Activated CD8-positive, alpha-beta memory T cell treated with anti-CD3 and anti-CD28 coated beads, Interleukin-2, amount 50 U/mL, for 24 hours (primary cell): ENCODE data around the gene PTTG1.

Experiments
- DNase-seq: peaks from one replicate; pipeline ENCODE4 v3.0.0-alpha.2; 2020; ENCODE audit errors: extremely low read depth

The PTTG1 gene

DNA sequence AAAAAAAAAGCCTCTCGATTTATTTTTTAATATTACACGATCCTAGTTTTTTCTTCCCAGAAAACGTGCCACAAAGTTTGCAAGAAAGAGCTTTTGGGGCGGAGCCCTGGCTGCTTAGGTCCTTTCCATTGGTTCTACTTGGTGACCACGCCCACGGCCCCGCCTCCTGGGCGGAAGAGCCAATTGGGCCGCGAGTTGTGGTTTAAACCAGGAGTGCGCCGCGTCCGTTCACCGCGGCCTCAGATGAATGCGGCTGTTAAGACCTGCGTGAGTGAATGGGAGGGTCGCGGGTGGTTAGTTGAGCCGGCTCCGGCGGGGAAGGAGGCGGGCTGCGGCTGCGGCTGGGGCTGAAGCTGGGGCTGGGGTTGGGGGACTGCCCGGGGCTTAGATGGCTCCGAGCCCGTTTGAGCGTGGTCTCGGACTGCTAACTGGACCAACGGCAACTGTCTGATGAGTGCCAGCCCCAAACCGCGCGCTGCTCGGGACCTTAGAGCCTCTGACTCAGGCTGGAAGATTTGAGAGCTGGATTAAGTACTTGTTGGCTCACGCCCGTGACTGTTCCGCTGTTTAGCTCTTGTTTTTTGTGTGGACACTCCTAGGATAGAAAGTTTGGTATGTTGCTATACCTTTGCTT is at the start of gene PTTG1:
TSS of gene PTTG1 (plus strand) at position 231 of the 634 bp plus-strand sequence. CDS start 458 bp downstream, outside the sequence.
- peak; percentile 71 for DNase-seq

DNA sequence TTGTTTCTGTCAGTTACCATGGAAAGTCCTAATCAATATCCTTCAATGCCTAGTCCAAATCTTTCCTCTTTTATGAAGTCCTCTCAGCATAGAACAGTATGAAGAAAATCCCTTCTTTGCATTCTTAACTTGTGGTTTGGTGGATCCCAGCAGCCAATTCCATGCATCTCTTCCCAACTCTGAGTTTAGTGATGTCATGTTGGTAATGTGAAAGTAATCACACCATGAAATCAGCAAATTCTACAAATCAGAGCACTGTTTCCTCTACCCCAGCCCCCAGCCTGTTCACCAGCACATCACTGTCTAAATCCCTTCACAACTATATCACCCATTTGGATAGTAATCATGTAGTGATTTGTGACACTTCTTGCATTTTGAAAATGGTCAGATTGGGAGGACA is 46.5 kb upstream of the PTTG1 start:
- no peak for DNase-seq

DNA sequence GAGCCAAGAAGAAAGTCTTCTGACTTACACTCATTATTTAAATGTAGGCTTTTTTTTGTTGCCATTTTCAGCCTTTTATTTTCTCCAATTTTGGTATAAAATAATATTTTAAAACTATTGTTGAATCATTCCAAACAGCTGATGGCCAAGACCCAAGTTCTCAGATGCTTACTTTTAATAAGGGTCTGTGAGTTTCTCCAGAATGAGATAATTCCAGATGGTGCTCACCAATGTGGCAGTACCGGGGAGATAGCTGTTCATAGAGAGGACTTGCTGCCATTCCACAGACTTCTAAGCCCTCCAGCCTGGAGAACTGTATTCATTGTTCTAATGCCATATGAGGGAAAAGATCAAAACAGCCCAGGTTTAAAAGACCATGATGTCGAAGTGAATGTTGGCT is 46.0 kb upstream of the PTTG1 start:
- DNase-seq: no peak

DNA sequence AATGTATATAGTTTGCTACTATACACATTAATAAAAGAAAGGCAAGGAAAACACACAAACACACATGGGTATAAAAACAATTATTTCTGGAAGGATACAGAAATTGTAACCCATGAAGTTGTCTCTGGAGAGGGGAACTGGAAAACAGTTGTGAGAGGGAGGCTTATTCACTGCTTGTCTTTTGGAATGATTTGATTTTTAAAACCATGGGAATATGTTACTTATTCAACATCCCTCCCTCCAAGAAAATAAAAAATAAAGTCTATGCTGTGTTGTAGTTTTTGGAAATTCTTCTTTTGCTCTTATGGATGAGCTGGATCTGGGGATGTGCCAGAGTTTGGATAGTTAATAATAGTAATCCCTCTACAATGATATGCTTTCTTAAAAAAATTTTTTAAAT is 45.2 kb upstream of the PTTG1 start:
- DNase-seq: no peak

DNA sequence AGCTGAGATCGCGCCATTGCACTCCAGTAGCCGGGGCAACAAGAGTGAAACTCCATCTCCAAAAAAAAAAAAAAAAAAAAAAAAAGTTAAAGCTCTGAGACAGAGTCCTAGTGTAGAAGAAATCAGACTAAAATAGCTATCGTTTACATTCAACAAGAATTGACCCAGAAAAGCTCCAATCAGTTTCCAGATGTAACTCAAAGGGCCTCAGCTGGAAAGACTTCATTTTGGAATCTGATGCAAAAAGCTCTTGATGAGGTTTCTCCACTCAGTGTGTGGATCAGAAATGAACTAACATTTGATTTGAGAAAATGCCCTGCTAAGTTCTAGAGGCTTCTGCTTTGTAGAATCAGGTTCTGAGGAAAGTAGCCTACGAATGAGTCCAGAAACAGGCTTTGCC is 44.0 kb upstream of the PTTG1 start:
- DNase-seq: no peak

DNA sequence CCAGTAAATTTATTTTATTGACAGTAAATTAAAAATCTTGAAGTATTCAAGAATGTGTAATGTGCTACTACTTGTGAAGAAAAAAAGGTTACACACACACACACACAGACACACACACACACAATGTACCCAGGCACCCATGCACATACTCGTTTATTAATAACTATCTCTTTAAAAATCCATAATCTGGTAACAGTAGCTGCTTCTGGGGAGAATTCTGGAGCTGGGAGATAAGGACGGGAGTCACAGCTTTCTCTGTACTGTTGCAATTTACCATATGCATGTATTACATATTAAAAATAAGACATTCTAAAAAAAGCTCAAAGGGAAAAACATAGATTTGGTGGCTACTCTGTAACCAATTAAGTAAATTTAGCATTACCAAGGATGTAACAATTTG is 43.3 kb upstream of the PTTG1 start:
- DNase-seq: no peak

DNA sequence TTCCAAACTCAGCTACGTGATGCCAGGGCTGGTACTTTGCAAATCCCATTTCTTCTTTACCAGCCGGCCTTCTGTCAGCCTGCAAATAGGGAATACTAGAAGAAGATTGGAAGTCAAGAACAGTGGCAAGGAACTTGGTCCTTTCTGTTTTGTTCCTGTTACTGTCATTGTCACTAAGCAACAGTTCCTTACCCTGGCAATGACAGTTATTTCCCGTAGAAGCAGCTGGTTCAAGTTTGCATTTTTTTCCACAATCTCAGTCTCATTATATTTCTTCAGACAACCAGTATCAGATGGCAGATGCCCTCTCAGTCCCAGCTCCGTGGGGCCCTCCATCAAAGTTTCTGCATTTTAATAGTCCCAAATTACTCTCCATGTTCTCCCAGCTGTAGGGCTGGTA is 42.1 kb upstream of the PTTG1 start:
- no peak for DNase-seq

DNA sequence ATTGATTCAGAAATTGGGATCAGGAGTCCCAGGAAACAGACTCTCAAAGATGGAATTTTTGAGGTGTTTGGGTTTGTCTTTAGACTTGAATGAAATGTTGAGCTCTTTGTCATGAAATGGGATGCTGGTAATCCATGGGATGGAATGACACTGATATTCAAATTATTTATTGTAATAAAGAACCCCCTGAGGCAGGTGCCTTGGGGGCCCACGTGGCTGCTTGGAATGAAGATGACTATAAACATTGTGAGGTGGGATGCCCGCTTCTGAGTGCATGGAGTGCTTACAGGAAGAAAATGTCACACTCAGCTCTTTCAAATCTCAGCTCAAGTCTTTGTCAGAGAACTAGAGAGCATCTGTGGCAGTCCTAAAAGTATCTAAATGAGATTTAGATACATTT is 41.6 kb upstream of the PTTG1 start:
- no peak for DNase-seq

DNA sequence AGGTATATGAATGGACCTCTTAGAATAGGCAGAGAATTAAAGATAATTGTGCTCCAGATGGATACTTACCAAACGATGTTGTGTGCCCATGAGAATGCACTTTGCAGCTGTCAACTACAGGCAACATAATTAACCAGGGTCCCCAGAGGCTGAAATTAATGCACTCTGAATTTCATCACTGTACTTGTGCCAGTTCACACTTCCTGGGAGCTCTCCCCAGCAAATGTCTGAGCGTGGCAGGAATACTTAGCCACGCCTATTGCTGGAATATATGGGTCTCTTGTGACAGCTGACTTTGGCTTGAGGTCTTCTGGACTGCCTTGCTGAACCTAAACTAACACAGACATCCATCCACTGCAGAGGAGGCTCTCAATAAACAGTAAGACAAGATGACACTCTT is 39.3 kb upstream of the PTTG1 start:
- no peak for DNase-seq

DNA sequence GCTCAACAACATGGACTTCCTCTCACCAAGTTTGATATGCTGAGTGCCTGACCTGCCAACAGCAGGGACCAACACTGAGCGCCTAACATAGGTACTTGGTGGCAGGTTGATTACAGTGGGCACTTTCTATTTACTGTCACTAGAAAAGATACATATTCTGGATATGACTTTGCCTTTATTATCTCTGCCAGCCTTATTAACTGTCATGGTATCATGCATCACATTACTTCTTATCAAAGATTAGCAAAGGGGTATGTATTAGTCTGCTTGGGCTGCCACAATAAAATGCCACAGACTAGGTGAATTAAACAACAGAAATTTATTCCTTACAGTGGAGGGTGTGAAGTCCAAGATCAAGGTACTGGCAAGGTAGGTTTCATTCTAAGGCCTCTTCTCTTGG is 37.0 kb upstream of the PTTG1 start:
- DNase-seq: no peak

DNA sequence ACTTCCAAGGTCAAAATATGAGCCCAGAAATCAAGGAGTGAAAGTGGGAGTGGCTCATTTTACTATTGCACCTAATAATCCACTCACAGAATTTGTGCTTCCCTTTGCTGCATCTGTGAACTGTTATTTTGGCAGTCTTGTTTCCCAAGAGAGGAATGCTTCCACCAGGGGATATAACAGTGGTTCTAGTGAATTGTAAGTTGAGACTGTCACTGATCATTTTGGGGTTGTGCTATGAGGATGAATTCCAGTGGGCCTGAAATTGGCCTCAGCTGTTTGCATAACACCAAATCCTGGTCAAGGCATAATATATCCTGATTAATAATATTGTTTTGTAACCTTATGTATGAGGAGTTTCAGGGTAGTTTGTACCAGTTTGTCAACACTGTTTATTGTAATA is 36.2 kb upstream of the PTTG1 start:
- no peak for DNase-seq

DNA sequence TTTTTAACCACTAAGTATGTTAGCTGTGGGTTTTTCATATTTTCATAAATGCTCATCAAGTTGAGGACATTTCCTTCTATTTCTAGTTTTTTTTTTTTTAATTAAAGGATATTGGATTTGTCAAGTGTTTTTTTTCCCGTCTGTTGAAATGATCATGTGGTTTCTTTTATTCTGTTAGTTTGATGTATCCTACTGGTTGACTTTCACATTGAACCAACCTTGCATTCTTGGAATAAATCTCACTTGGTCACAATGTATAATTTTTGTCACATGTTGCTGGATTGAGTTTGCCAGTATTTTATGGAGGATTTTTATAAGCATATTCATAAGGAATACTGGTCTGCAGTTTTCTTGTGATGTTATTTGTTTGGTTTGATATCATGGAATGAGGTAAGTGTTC is 34.2 kb upstream of the PTTG1 start:
- no peak for DNase-seq

DNA sequence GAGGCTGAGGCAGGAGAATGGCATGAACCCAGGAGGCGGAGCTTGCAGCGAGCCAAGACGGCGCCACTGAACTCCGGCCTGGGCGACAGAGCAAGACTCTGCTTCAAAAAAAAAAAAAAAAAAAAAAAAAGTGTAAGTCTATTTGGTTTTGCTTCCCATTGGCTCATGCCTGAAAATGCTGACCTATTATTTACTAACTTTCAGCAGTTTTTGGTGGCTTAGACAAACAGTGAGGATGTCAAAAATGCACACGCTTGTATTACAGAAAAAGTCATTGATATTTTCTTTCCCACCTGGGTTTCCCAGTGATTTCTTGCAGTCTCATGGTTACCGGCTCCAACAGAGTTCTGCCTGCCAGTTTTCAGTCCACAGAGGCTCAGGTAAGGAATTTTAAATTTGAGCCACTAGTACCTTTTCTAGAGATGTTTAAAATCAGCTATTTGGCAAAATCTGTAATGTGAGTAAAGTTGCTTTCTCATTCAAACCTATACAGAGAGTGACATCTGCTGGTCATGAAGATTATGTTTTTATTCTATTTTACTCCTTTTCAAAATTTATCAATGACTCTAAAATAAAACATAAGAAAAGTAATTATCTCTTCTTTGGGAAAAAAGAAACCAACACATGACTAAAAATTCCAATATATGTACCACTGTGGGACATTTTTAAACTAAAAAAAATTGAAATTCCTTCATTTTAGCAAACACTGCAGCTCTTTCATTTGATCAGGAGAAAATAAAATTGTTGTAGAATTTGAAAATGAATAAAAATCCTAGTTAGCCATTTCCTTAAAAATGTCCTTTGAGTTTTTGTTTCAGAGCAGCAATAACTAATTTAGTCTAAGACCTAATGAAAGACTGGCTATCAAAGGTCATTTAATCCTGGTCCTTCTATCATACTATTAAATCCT is 30.6 kb upstream of the PTTG1 start:
- DNase-seq: no peak

DNA sequence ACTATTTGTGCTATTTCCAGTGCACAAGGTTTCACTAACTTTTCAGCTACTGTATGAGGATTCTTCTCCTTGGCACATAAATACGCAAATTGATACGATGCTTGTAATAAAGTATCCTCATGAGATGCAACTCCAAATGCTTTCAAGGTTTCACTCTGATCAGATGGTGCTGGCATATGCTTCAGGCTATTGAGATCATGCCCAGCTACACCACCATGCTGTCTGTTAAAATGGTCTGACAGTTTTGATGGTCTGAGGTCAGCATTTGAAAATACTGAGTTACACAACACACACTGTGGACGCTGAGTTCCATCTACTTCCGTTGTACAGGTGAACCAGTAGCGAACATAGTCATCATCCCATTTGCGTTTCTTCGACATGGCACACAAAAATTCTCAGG is 26.5 kb upstream of the PTTG1 start:
- no peak for DNase-seq

DNA sequence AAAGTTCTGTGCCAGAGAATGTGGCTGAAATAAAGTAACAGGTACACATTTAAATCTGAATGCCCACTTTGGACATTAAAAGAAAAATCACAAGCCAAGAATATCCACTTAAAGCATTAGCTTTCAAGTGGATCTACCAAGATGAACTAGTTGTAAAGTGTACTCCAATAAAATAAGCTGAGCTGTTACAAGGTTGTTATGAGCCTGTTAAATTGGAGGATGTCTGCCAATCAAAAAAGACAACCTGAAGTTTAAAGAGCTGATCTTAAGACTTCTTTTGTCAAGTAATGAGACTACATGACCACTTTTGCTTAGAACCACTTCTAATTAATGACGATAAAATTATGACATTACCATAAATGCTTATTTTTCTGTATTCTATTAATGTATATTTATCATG is 24.2 kb upstream of the PTTG1 start:
- DNase-seq: no peak

DNA sequence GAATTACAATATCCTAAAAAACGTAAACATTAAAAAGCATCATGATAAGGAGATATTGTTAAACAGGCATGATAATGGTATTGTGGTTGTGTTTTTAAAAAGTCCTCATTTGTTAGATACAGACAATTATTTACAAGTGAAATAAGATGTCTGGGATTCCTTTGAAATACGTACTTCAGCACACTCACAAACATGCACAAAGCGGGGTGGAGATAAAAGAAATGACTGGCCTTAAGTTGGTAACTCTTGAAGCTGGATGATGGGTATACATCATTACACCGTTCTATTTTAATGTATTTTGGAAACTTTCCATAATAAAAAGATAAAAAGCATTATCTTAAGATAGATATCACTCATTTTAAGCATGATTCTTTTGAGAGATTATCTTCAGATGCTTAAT is 22.8 kb upstream of the PTTG1 start:
- no peak for DNase-seq

DNA sequence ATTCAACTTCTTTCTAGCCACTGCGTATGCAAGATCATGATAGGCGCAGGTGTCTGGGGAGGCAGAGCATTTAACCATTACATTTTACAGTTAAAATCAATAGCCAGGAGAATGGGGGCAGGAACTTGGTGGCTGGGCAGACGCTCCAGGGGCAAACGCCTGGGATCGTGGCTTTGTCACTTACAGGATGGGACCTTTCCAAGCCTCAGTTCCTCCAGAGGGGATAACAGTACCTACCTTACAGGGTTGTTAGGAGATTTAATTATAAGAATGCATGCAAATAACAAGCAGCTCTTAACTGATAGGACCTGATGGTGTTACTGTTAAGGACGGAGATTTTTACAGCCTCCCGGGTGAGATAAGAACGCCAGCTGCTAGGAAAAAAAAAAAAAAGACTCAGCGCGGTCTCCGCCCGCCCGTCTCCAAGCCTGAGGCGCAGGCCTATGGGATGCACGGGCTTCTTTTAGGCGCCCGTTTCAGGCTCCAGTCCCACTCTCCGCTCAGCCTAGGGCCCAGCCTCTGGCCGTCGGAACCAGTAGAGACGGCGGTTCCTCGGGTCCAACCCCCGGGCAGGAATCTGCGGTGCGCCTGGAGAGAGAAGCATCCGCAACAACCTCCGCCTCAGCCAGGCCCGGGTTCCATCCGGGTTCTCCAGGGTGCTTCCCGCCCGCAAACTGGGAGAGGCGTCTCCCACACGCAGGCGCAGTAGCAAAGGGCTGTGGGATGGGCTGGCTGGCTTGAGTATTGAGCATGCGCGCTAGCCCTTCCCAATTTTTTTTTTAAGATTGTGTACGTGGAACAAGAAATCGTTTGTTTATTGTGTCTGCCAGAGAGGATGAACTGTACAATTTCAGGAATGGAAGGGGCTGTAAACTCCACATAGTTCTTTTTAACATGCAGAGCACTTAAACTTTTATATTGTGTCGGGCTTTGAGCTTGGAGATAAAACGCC is 22.0 kb upstream of the PTTG1 start, which contains the start of gene FAM200C:
TSS of gene FAM200C (minus strand) at position 653 of the 952 bp plus-strand sequence. CDS start 4,564 bp downstream, outside the sequence.
- DNase-seq: peak; percentile 37

DNA sequence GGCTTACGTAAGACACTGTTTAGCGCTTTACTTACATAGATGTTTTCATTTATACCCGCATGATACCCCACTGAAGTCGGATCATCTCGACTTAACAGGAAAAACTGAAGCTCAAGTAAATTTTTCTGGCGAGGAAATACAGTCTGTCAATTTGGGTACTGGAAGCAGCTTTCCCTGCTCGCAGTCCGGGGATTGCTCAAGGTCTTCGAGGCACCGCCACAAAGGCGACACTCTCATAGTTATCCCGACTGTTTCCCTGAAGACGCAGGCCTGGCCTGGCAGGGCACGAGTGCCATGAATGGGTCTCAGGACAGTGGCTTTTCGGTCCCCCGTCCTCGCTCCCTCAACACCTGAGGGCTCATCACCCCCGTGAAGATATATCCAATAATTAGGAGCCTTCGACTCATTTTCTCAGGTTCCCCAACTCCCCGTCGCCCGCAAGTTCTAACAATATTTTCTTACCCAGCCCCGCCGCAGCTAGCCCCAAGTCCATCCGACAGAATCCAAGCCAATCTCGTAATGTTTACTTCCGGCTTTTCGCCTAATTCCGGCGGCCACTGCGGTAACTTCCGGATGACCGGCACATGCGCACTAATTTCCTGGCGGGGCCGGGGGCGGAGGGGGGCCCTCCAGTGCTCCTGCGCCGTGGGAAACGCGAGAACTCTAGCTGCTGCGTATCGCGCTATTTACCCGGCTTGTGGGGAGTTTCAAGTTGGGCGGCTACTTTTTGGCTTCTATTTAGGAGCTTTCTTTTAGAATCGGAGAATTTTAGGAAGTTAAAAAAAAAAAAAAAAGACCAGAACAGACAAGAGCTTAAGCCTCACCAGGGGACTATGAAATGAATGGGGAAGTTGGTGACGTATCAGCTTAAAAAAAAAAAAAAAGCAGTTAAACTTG is 2.8 kb upstream of the PTTG1 start, which contains the start of gene SLU7:
TSS of gene SLU7 (minus strand) at position 521 of the 897 bp plus-strand sequence. CDS start 3,787 bp downstream, outside the sequence.
- DNase-seq: peak; percentile 93

DNA sequence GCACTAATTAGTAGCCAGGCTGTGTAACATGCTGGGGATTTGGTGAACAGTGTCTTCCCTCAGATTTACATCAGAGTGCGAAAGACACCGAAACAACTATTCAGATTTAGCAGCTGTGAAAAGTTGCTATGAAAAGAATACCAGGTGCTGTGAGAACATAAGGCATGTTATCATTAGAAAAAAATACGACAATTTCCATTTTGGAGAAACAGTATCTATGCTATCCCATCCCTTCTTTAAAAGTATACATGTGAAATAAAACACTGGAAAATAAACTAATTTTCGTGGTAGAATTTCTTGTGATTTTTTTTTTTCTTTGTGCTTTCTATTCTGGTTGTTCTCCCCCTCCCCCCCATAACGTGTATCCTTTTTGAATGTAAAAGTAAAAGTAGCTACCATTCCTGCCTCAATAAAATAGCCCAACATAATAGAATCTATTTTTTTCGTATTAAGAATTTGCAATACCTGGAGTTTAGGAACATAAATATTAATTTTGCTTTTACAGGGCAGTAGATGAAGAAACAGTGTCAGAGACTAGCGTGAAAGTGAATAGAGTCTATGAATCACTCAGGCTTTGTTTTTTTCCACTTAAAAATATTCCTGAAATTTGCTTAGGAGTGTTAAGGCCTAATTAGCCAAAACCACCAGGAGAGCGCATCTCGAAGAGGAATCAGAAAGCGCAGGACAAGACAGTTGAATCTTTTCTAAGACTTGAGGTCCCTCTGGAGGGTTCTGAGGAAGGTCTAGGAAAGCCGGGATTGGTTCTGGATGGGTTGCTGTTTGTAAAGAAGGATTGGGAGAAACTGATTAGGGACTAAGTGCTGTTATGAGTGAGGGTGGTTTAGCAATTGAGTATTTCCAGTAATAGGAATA is 2.0 kb upstream of the PTTG1 start:
- no peak for DNase-seq

DNA sequence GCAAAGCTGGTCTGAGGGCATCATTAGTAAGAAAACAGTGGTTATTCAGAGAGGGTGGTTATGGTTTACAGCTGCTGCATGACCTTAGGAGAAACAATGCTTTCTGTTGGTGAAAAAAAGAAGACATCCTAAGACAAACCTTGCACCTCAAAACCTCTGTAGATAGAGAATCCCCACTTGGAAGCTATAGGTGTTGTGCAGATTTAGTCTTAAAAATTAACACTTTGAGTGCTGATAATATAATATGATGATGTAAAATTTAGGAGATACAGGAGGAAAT is 1.4 kb upstream of the PTTG1 start:
- no peak for DNase-seq
